H9 (cell line): ENCODE results near the gene GALNT7. TPM values are rescaled to one million over a fixed set of nuclear protein-coding genes. Genes with fewer than 3 reads are reported as not detected.

Source experiments
- DNase-seq: peaks from one replicate; pipeline ENCODE4 v3.0.0-alpha.2; 2017
- H2AFZ ChIP-seq: one replicate; pipeline ENCODE4 v1.6.1; 2013; ENCODE audit warnings: mild to moderate bottlenecking, low read length, control low read depth, moderate library complexity
- H2AK5ac ChIP-seq: 2 replicates; pipeline ENCODE4 v1.6.1; 2013; ENCODE audit warnings: low read length, control low read depth, mixed read lengths; ENCODE audit not compliant: insufficient read length
- H2BK120ac ChIP-seq: one replicate; pipeline ENCODE4 v1.6.1; 2013; ENCODE audit warnings: low read depth, mild to moderate bottlenecking, low read length, control low read depth, inconsistent platforms; ENCODE audit not compliant: poor library complexity, severe bottlenecking
- H2BK12ac ChIP-seq: 2 replicates; pipeline ENCODE4 v1.6.1; 2013; ENCODE audit warnings: low read length, control low read depth, mixed read lengths, low read depth; ENCODE audit not compliant: insufficient read length
- H2BK15ac ChIP-seq: 2 replicates; pipeline ENCODE4 v1.6.1; 2013; ENCODE audit warnings: low read depth, low read length, control low read depth
- H2BK20ac ChIP-seq: one replicate; pipeline ENCODE4 v1.6.1; 2013; ENCODE audit warnings: low read depth, mild to moderate bottlenecking, low read length, control low read depth, inconsistent platforms; ENCODE audit not compliant: poor library complexity, severe bottlenecking
- H2BK5ac ChIP-seq: 2 replicates; pipeline ENCODE4 v1.6.1; 2013; ENCODE audit warnings: low read length, control low read depth, mixed read lengths; ENCODE audit not compliant: insufficient read length
- H3K14ac ChIP-seq: 2 replicates; pipeline ENCODE4 v1.6.1; 2013; ENCODE audit warnings: low read length, control low read depth; ENCODE audit not compliant: insufficient read depth
- H3K18ac ChIP-seq: 2 replicates; pipeline ENCODE4 v1.6.1; 2013; ENCODE audit warnings: low read depth, mild to moderate bottlenecking, mixed read lengths, low read length, control low read depth; ENCODE audit not compliant: insufficient read length
- H3K23ac ChIP-seq: 2 replicates; pipeline ENCODE4 v1.6.1; 2013; ENCODE audit warnings: low read length, control low read depth, mixed read lengths, low read depth; ENCODE audit not compliant: insufficient read length
- H3K23me2 ChIP-seq: 2 replicates; pipeline ENCODE4 v1.6.1; 2013; ENCODE audit warnings: low read depth, mild to moderate bottlenecking, mixed read lengths, low read length, control low read depth; ENCODE audit not compliant: insufficient read length, poor library complexity, severe bottlenecking
- H3K27ac ChIP-seq: 2 replicates; pipeline ENCODE4 v1.5.1; 2013; ENCODE audit warnings: low read length, control low read depth, mixed read lengths, low read depth; ENCODE audit not compliant: insufficient read length
- H3K27me3 ChIP-seq: 2 replicates; pipeline ENCODE4 v1.6.1; 2013; ENCODE audit warnings: low read length, control low read depth, inconsistent platforms; ENCODE audit not compliant: insufficient read depth
- H3K4ac ChIP-seq: 2 replicates; pipeline ENCODE4 v1.6.1; 2013; ENCODE audit warnings: low read depth, mild to moderate bottlenecking, control low read depth, inconsistent platforms, low read length, moderate library complexity
- H3K4me1 ChIP-seq: 2 replicates; pipeline ENCODE4 v1.6.1; 2013; ENCODE audit warnings: low read length, control low read depth, inconsistent platforms; ENCODE audit not compliant: insufficient read depth
- H3K4me2 ChIP-seq: 2 replicates; pipeline ENCODE4 v1.6.1; 2013; ENCODE audit warnings: low read length, control low read depth, mixed read lengths; ENCODE audit not compliant: insufficient read length, insufficient read depth
- H3K56ac ChIP-seq: 2 replicates; pipeline ENCODE4 v1.6.1; 2013; ENCODE audit warnings: low read depth, mild to moderate bottlenecking, mixed read lengths, low read length, control low read depth; ENCODE audit not compliant: insufficient read length
- H3K79me1 ChIP-seq: 2 replicates; pipeline ENCODE4 v1.6.1; 2013; ENCODE audit warnings: low read depth, mild to moderate bottlenecking, moderate library complexity, low read length, control low read depth, inconsistent platforms; ENCODE audit not compliant: insufficient read depth, poor library complexity, severe bottlenecking
- H3K79me2 ChIP-seq: 2 replicates; pipeline ENCODE4 v1.6.1; 2013; ENCODE audit warnings: low read length, control low read depth, inconsistent platforms; ENCODE audit not compliant: insufficient read depth
- H3K9ac ChIP-seq: 2 replicates; pipeline ENCODE4 v1.6.1; 2013; ENCODE audit warnings: low read length, control low read depth, mixed read lengths; ENCODE audit not compliant: insufficient read length; ENCODE audit errors: extremely low read depth
- H3K9me3 ChIP-seq: one replicate; pipeline ENCODE4 v1.6.1; 2013; ENCODE audit warnings: low read depth, low read length, inconsistent platforms; ENCODE audit not compliant: control insufficient read depth
- H3T11ph ChIP-seq: one replicate; pipeline ENCODE4 v1.6.1; 2013; ENCODE audit warnings: mild to moderate bottlenecking, low read length, control low read depth, inconsistent platforms
- H4K20me1 ChIP-seq: one replicate; pipeline ENCODE4 v1.6.1; 2013; ENCODE audit not compliant: control insufficient read depth, insufficient read length, insufficient read depth
- H4K5ac ChIP-seq: 2 replicates; pipeline ENCODE4 v1.6.1; 2013; ENCODE audit warnings: low read depth, mild to moderate bottlenecking, mixed read lengths, low read length, control low read depth; ENCODE audit not compliant: insufficient read length
- H4K8ac ChIP-seq: replicated peaks from 2 replicates; pipeline ENCODE4 v1.6.1; 2013; ENCODE audit warnings: low read length, control low read depth, mixed read lengths, low read depth; ENCODE audit not compliant: insufficient read length
- H4K91ac ChIP-seq: 2 replicates; pipeline ENCODE4 v1.6.1; 2013; ENCODE audit warnings: low read depth, mild to moderate bottlenecking, moderate library complexity, mixed read lengths, low read length, control low read depth; ENCODE audit not compliant: insufficient read length
- H3K27ac Mint-ChIP-seq, 3 experiments: 2 replicates in 2 of 3; 3 replicates in 1 of 3; pipeline ENCODE4 v1.8.0; 2020 to 2021; ENCODE audit warnings: mixed read lengths in 3 of 3, mild to moderate bottlenecking in 1 of 3, moderate library complexity in 1 of 3
- H3K27me3 Mint-ChIP-seq: 2 replicates; pipeline ENCODE4 v1.8.0; 2021; ENCODE audit warnings: low read depth, mild to moderate bottlenecking, moderate library complexity, mixed read lengths
- H3K36me3 Mint-ChIP-seq, 3 experiments: 2 replicates in 2 of 3; 3 replicates in 1 of 3; pipeline ENCODE4 v1.8.0; 2020 to 2021; ENCODE audit warnings: low read depth in 3 of 3, mixed read lengths in 3 of 3; ENCODE audit not compliant: insufficient read depth in 1 of 3
- H3K4me1 Mint-ChIP-seq, 2 experiments: 2 replicates each; pipeline ENCODE4 v1.8.0; 2020; ENCODE audit warnings: mixed read lengths in 2 of 2
- H3K4me3 Mint-ChIP-seq, 2 experiments: 2 replicates in 1 of 2; 3 replicates in 1 of 2; pipeline ENCODE4 v1.8.0; 2020 to 2021; ENCODE audit warnings: mild to moderate bottlenecking in 2 of 2, mixed read lengths in 2 of 2, moderate library complexity in 1 of 2
- H3K9me3 Mint-ChIP-seq, 2 experiments: 2 replicates in 1 of 2; 3 replicates in 1 of 2; pipeline ENCODE4 v1.8.0; 2020; ENCODE audit warnings: mild to moderate bottlenecking in 2 of 2, mixed read lengths in 2 of 2, moderate library complexity in 1 of 2
- WGBS: extraction: QIAGEN DNeasy Blood & Tissue Kit; methylation state at CpG from one replicate; pipeline ENCODE4 v1.1.7; 2013; ENCODE audit warnings: missing lambda C conversion rate, low lambda C conversion rate, mixed read lengths; ENCODE audit not compliant: insufficient read length; ENCODE audit errors: extremely low coverage; 5-methylcytosine and 5-hydroxymethylcytosine counted together
- total RNA-seq: library from RNA; stranded (reverse); gene quantifications from 2 replicates; pipeline ENCODE4 v1.2.1, GENCODE V29; 2021
- TF ChIP-seq, protein P1 (sequence below): fragments of 200-600 bp; sonication (generic); conservative IDR thresholded peaks from 3 replicates; pipeline ENCODE4 v1.8.0; 2021; ENCODE audit warnings: antibody characterized with exemption, mild to moderate bottlenecking

GALNT7 gene
- total RNA-seq, 1 experiment from 2014 or later = 57.3 TPM

DNA sequence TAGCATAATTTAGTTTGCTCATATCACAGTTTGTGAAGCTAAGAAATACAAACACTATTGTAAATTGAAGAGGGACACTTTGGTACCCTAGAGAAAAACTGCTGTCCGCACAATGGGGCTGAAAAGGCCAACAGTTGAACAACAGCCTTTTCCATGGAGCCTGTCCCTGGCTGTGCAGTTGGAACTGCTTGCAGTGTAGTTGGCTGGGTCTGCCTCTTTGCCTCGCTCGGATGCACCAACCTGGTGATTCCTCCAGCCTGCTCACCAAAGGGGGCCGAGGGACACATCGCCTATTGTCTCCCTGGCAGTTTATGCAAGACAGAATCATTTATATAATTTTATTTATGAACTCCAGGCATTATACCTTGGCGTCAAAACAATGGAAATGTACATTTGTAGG lies 16.5 kb upstream of the GALNT7 start:
- Histone ChIP-seq H3T11ph (no peak overlapping the region), H3K79me2 (no peaks in the 10 kb centered on the region), H3K4me1 (no peaks in the 10 kb centered on the region), H2BK15ac (no peak overlapping the region), H2BK12ac (no peak overlapping the region), H3K18ac (no peak overlapping the region), H3K14ac (no peak overlapping the region), H4K8ac (no peak overlapping the region), H3K9ac (no peak overlapping the region), H3K23ac (no peak overlapping the region), H3K56ac (no peak overlapping the region), H3K27ac (no peak overlapping the region), H3K23me2 (no peaks in the 10 kb centered on the region), H3K4me2 (no peak overlapping the region), H4K5ac (no peak overlapping the region), H2AFZ (no peak overlapping the region), H4K91ac (no peak overlapping the region), H4K20me1 (no peaks in the 10 kb centered on the region), H3K9me3 (no peaks in the 10 kb centered on the region), H3K4ac (no peak overlapping the region), H2BK20ac (no peak overlapping the region), H2BK120ac (no peak overlapping the region), H2AK5ac (no peak overlapping the region), H3K27me3 (no peaks in the 10 kb centered on the region), H3K79me1 (no peaks in the 10 kb centered on the region), H2BK5ac (no peak overlapping the region)
- Mint-ChIP-seq H3K4me1 (no peaks in the 10 kb centered on the region), H3K4me3 (no peak overlapping the region), H3K36me3 (no peaks in the 10 kb centered on the region), H3K9me3 (no peaks in the 10 kb centered on the region), H3K27ac (no peak overlapping the region), H3K27me3 (no peaks in the 10 kb centered on the region)
- TF ChIP-seq, protein P1, sequence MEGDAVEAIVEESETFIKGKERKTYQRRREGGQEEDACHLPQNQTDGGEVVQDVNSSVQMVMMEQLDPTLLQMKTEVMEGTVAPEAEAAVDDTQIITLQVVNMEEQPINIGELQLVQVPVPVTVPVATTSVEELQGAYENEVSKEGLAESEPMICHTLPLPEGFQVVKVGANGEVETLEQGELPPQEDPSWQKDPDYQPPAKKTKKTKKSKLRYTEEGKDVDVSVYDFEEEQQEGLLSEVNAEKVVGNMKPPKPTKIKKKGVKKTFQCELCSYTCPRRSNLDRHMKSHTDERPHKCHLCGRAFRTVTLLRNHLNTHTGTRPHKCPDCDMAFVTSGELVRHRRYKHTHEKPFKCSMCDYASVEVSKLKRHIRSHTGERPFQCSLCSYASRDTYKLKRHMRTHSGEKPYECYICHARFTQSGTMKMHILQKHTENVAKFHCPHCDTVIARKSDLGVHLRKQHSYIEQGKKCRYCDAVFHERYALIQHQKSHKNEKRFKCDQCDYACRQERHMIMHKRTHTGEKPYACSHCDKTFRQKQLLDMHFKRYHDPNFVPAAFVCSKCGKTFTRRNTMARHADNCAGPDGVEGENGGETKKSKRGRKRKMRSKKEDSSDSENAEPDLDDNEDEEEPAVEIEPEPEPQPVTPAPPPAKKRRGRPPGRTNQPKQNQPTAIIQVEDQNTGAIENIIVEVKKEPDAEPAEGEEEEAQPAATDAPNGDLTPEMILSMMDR = no peak
- WGBS = no CpG with 5 or more reads among the region's 6 CpGs
- DNase-seq = no peak
